HepG2 (cell line): Measurements from ENCODE around the gene DGKD. TPM values are rescaled to one million over a fixed set of nuclear protein-coding genes. Genes with fewer than 3 reads are reported as not detected.

Experiments used
- ARID3A ChIP-seq: IDR thresholded peaks from 2 replicates; pipeline ENCODE4 v1.6.1; 2012; ENCODE audit warnings: low read depth, low read length, improper control_type of control experiment
- ATF2 ChIP-seq: sonication (generic); formaldehyde crosslinking; IDR thresholded peaks from 2 replicates; pipeline ENCODE4 v1.4.0; 2020; ENCODE audit warnings: missing genetic modification reagents
- ELK4 ChIP-seq: sonication (generic); formaldehyde crosslinking; IDR thresholded peaks from 2 replicates; pipeline ENCODE4 v1.9.0; 2021; ENCODE audit warnings: missing genetic modification reagents, borderline replicate concordance
- FOSL1 ChIP-seq: sonication (generic); formaldehyde crosslinking; IDR thresholded peaks from 2 replicates; pipeline ENCODE4 v1.9.0; 2021; ENCODE audit warnings: missing genetic modification reagents, borderline replicate concordance
- RBFOX2 ChIP-seq: fragments of 200-400 bp; formaldehyde crosslinking; IDR thresholded peaks from 2 replicates; pipeline ENCODE4 v1.6.1; 2017; ENCODE audit warnings: low read depth, mild to moderate bottlenecking, low read length
- SMC3 ChIP-seq: IDR thresholded peaks from 2 replicates; pipeline ENCODE4 v1.6.1; 2011; ENCODE audit warnings: low read length, improper control_type of control experiment
- SNAPC4 ChIP-seq: sonication (generic); formaldehyde crosslinking; IDR thresholded peaks from 2 replicates; pipeline ENCODE4 v1.4.0; 2020; ENCODE audit warnings: mild to moderate bottlenecking, missing genetic modification reagents
- SOX6 ChIP-seq, 2 experiments: fragments of 450-650 bp in 1 of 2; sonication (generic) in 1 of 2; formaldehyde crosslinking in 1 of 2; IDR thresholded peaks; 2 replicates each; pipeline versions ENCODE4 v1.4.0 to v1.6.1; 2017 to 2020; ENCODE audit warnings: antibody characterized with exemption in 1 of 2, mild to moderate bottlenecking in 1 of 2, missing genetic modification reagents in 1 of 2
- SP140L ChIP-seq: sonication (generic); formaldehyde crosslinking; IDR thresholded peaks from 2 replicates; pipeline ENCODE4 v1.4.0; 2020; ENCODE audit warnings: missing genetic modification reagents, borderline replicate concordance
- TCF12 ChIP-seq, 2 experiments: fragments of 450-650 bp in 1 of 2; sonication (generic) in 1 of 2; formaldehyde crosslinking in 1 of 2; IDR thresholded peaks; 2 replicates each; pipeline versions ENCODE4 v1.6.1 to v1.8.0; 2017 to 2022; ENCODE audit warnings: antibody characterized with exemption in 1 of 2, mild to moderate bottlenecking in 1 of 2, missing genetic modification reagents in 1 of 2, moderate library complexity in 1 of 2
- ZC3H4 ChIP-seq: sonication (generic); formaldehyde crosslinking; IDR thresholded peaks from 2 replicates; pipeline ENCODE4 v1.4.0; 2020; ENCODE audit warnings: missing genetic modification reagents, borderline replicate concordance
- ZFP36 ChIP-seq: fragments of 150-350 bp; IDR thresholded peaks from 2 replicates; pipeline ENCODE4 v1.6.1; 2018; ENCODE audit warnings: borderline replicate concordance, low read length, low read depth; ENCODE audit not compliant: partially characterized antibody
- ZNF501 ChIP-seq: sonication (generic); formaldehyde crosslinking; IDR thresholded peaks from 2 replicates; pipeline ENCODE4 v1.5.1; 2020; ENCODE audit warnings: mild to moderate bottlenecking, moderate library complexity, missing genetic modification reagents
- ZNF513 ChIP-seq: sonication (generic); formaldehyde crosslinking; conservative IDR thresholded peaks from 2 replicates; pipeline ENCODE4 v1.5.0; 2020; ENCODE audit warnings: missing genetic modification reagents
- ZNF562 ChIP-seq: sonication (generic); formaldehyde crosslinking; IDR thresholded peaks from 2 replicates; pipeline ENCODE4 v1.8.0; 2022; ENCODE audit warnings: missing genetic modification reagents, borderline replicate concordance
- ZNF660 ChIP-seq: sonication (generic); formaldehyde crosslinking; IDR thresholded peaks from 2 replicates; pipeline ENCODE4 v1.5.1; 2020; ENCODE audit warnings: mild to moderate bottlenecking, low read depth, missing genetic modification reagents, borderline replicate concordance
- ZNF75D ChIP-seq: sonication (generic); formaldehyde crosslinking; IDR thresholded peaks from 2 replicates; pipeline ENCODE4 v1.8.1; 2023; ENCODE audit warnings: missing genetic modification reagents, mild to moderate bottlenecking, borderline replicate concordance
- polyA plus RNA-seq, 8 experiments: library from polyadenylated mRNA; depleted of rRNA in 3 of 8; stranded (reverse) in 7 of 8; unstranded in 1 of 8; fragments of >200 nt; fragmentation: Illumina TruSeq in 4 of 8; extraction: Trizol in 4 of 8; gene quantifications; 2 replicates each; pipeline versions ENCODE4 v1.2.1 to v1.2.3, GENCODE V29; 2011 to 2016; ENCODE audit warnings: low read depth in 4 of 8, missing spikeins in 1 of 8, mixed read lengths in 1 of 8; ENCODE audit not compliant: insufficient read depth in 1 of 8
- total RNA-seq, 5 experiments: library from RNA; depleted of rRNA; stranded (reverse); fragments of >200 nt; fragmentation: Illumina TruSeq; extraction: Trizol; gene quantifications; 2 replicates each; pipeline ENCODE4 v1.2.3, GENCODE V29; 2016; ENCODE audit warnings: low read depth in 1 of 5

The DGKD gene
- total and polyA plus RNA-seq, 2 of the 13 experiments (the other 11 are each of a cell fraction or from before 2014, with no cell fraction given), result 24.5 to 33.2 TPM

GRCh38 chr2:233443511-233444183, 89.4 kb downstream of the DGKD start (continued):
- no peak for TF ChIP-seq ZNF562 (CRISPR knock-in tag)
- TF ChIP-seq ELK4 (CRISPR knock-in tag), result no peak
- TF ChIP-seq ARID3A, result peak; percentile 66; the same call in 1 of the 2 replicates
- TF ChIP-seq SMC3, result peak; percentile 90
- no peak for TF ChIP-seq RBFOX2
- no peak for TF ChIP-seq SP140L (CRISPR knock-in tag)
- no peak for TF ChIP-seq ATF2 (CRISPR knock-in tag)
- TF ChIP-seq SOX6 (IDR thresholded peaks at IDR 0.05), result no peak
- TF ChIP-seq SOX6 (CRISPR knock-in tag; IDR thresholded peaks at IDR 0.05), result no peak
- TF ChIP-seq ZNF75D, result no peak
- TF ChIP-seq ZFP36, result no peak
- no peak for TF ChIP-seq TCF12 (IDR thresholded peaks at IDR 0.05)
- no peak for TF ChIP-seq TCF12 (CRISPR knock-in tag; IDR thresholded peaks at IDR 0.05)
- no peak for TF ChIP-seq SNAPC4 (CRISPR knock-in tag)
- no peak for TF ChIP-seq ZNF513 (CRISPR knock-in tag)
- TF ChIP-seq ZNF660, result no peak
- TF ChIP-seq ZNF501 (CRISPR knock-in tag), result peak; percentile 24; the same call in 1 of the 2 replicates
- TF ChIP-seq ZC3H4, result no peak
- no peak for TF ChIP-seq FOSL1 (CRISPR knock-in tag)
